ENCODE results near the gene GGN. TPM values are rescaled to one million over a fixed set of nuclear protein-coding genes. Genes with fewer than 3 reads are reported as not detected.

The GGN gene
- total RNA-seq, 1 donor from 2014 or later: 1.5 TPM

DNA sequence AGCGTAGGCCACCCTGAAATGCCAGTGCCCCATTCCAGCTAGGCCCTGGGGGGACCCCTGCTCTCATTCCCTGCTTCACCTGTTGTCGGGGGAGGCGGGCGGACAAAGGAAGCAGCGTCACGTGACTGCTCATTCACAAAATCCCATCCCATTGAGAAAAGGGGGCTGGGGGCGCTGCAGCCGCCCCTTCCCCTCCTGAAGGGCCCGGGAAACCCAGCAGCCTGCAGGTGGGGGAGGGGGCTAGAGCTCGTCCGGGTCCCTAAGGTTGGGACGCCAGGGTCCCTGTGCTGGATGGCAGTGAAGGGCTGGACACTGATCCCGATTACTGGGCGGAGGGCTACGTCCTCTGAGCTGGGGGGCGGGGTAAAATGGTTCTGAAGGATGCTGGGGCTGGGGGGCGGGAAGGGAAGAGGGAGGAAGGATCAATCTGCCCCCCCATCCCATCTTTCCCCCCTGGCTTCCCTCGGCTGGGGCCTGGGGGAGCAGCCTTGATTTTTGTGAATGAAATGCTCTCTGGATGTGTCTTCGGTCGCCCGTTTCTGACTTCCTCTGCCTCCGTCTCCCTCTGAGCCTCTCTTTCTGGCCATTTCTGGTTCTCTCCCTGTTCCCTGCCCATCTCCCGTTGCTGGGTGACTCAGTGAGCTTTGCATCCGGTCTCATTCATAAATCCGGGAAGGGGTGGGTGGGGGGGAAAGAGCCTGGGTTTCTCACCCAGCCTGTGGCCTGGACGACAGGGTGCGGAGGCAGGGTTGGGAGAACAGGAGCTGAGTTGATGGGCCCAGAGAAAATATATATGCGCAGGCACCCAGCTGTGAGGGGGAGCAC, 1.5 kb upstream of the GGN start:
- Mint-ChIP-seq H3K36me3 (ENCODE audit: low read depth) (peaks cover 4% of the 10 kb centered on the region), H3K4me1 (ENCODE audit: low read depth) (peaks cover 20% of the 10 kb centered on the region), H3K9me3 (ENCODE audit: low read depth) (no peaks in the 10 kb centered on the region), H3K27me3 (ENCODE audit: low read depth) (no peaks in the 10 kb centered on the region), H3K27ac (ENCODE audit: unreplicated experiment) (peak overlapping the region; percentile 90), H3K4me3 (ENCODE audit: unreplicated experiment) (peak overlapping the region; percentile 71)
- DNase-seq (ENCODE audit: low spot score): no peak
- TF ChIP-seq, protein P1, sequence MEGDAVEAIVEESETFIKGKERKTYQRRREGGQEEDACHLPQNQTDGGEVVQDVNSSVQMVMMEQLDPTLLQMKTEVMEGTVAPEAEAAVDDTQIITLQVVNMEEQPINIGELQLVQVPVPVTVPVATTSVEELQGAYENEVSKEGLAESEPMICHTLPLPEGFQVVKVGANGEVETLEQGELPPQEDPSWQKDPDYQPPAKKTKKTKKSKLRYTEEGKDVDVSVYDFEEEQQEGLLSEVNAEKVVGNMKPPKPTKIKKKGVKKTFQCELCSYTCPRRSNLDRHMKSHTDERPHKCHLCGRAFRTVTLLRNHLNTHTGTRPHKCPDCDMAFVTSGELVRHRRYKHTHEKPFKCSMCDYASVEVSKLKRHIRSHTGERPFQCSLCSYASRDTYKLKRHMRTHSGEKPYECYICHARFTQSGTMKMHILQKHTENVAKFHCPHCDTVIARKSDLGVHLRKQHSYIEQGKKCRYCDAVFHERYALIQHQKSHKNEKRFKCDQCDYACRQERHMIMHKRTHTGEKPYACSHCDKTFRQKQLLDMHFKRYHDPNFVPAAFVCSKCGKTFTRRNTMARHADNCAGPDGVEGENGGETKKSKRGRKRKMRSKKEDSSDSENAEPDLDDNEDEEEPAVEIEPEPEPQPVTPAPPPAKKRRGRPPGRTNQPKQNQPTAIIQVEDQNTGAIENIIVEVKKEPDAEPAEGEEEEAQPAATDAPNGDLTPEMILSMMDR (IDR thresholded peaks at IDR 0.05): no peak

DNA sequence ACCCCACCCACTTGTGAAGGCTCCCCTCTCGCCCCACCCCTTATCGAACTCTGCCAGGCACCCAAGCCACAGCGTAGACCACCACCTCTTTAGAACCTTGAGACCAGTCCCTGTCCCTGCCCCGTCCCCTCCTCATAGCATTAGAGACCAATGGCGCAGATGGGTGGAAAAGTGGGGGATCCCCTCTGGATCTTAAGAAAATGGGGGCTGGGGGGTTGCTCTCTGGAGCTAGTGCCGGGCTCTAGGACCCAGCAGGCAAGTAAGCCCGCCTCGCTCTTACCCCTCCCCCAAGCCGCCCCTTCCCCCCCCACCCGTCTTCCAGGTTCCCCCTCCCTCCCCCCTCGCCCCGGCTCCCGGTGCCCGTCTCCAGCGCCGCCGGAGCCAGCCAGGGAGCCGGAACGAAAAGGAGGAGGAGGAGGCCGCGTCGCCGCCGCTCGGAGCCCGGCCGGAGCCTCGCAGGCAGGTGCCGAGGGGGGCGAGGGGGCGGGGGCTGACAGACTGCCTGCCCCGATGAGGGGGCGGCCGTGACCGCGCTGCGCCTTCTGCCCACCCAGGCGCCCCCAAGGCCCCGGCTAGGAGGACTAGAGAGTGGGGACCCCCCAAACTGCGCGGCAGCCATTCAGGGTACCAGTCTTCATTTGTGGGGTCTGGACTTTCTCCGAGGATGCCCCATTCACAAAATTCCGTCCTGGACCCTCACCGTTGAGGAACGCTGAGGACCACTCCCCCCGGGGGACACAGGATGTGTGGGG, 691 bp upstream of the GGN start, which contains the start of gene SPRED3:
Gene SPRED3 (plus strand): TSS at position 349 of the 752 bp plus-strand sequence. CDS start 1,606 bp downstream, outside the sequence.
- H3K4me1 Mint-ChIP-seq (ENCODE audit: low read depth): peaks cover 20% of the 10 kb centered on the region
- H3K4me3 Mint-ChIP-seq (ENCODE audit: unreplicated experiment): peak within 1 kb of the TSS; percentile 92
- no peaks in the 10 kb centered on the region for H3K27me3 Mint-ChIP-seq (ENCODE audit: low read depth)
- H3K9me3 Mint-ChIP-seq (ENCODE audit: low read depth): no peaks in the 10 kb centered on the region
- TF ChIP-seq, protein P1 (IDR thresholded peaks at IDR 0.05): no peak
- no peak for DNase-seq (ENCODE audit: low spot score)
- H3K27ac Mint-ChIP-seq (ENCODE audit: unreplicated experiment): peak within 1 kb of the TSS; percentile 96
- H3K36me3 Mint-ChIP-seq (ENCODE audit: low read depth): peaks cover 2% of the 10 kb centered on the region

DNA sequence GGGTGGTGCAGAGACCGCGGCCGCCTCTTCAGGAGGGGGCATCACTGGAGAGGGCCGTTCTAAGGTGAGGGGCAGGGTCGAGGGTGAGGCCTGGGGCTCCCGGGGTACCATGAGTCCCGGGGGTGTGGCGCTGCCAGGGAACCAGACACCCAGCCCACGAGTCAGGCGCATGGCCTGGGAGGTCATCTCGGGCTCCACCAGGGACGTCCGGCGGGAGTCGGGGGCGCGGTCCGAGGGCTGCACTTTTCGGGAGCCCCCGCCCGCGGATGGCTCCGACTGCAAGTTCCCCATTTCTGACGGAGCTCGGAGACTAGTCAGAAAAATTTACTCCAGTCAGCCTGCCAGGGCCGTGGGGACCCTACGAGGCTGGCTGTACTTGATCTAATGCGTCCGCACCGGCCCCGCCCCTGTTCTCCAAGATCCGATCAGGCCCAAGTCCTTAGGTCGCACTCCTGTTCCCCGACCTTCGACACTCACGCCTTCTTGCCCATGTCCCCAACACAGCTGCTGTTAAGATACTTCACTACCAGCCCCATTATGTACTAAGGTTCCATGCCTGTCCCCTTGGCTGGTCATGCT, 774 bp downstream of the GGN start:
- Mint-ChIP-seq H3K4me1 (ENCODE audit: low read depth) (peaks cover 20% of the 10 kb centered on the region), H3K36me3 (ENCODE audit: low read depth) (peaks cover 5% of the 10 kb centered on the region), H3K27ac (ENCODE audit: unreplicated experiment) (peak overlapping the region; percentile 68), H3K4me3 (ENCODE audit: unreplicated experiment) (peak overlapping the region; percentile 92), H3K27me3 (ENCODE audit: low read depth) (no peaks in the 10 kb centered on the region), H3K9me3 (ENCODE audit: low read depth) (no peaks in the 10 kb centered on the region)
- no peak for DNase-seq (ENCODE audit: low spot score)
- TF ChIP-seq, protein P1 (IDR thresholded peaks at IDR 0.05): no peak

DNA sequence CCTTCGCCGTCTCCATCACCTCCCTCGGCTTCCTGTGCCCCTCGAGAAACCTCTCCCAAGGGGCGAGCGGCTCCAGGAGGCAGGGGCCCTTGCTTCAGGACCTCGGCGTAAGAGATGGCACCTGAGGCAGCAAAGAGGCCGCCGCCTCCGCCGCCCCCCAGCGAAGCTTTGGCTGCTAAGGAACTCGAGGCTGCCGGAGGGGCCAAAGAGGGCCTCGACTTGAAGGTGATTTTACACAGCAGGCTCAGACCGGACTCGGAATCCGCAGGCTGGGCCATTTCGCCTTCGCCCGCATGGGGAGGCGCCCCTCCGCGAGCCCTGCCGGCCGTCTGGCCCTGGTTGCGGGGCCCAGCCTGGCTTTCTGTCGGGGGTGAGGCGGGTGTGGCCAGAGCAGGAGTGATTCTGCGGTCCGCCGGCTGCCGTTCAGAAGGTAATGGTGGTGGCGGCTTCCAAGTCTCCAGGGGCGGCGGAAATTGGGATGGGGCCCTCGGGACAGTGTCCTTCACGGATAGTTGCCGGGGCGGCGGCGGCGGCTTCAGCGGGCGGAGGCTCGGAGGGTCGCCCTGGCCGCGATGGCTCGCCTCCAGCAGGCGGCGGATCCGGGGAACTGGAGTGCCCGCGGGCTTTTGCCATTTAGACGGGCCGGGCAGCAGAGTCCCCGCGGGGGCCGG, 1.4 kb downstream of the GGN start:
- H3K27me3 Mint-ChIP-seq (ENCODE audit: low read depth): no peaks in the 10 kb centered on the region
- no peaks in the 10 kb centered on the region for H3K9me3 Mint-ChIP-seq (ENCODE audit: low read depth)
- TF ChIP-seq, protein P1 (IDR thresholded peaks at IDR 0.05): no peak
- peaks cover 11% of the 10 kb centered on the region for H3K36me3 Mint-ChIP-seq (ENCODE audit: low read depth)
- H3K27ac Mint-ChIP-seq (ENCODE audit: unreplicated experiment): no peak overlapping the region
- peaks cover 20% of the 10 kb centered on the region for H3K4me1 Mint-ChIP-seq (ENCODE audit: low read depth)
- DNase-seq (ENCODE audit: low spot score): no peak
- H3K4me3 Mint-ChIP-seq (ENCODE audit: unreplicated experiment): no peak overlapping the region
